ENCODE measurements around the gene LPCAT3.

- TF ChIP-seq POLR2A (IDR thresholded peaks at IDR 0.05) (no peak), EP300 (IDR thresholded peaks at IDR 0.05) (no peak)
Observed at GRCh38 chr12:6953442-6954315, 64.6 kb downstream of the LPCAT3 start.

Data from stomach (tissue), 4 donors.